Measurements from ENCODE around the gene CRMP1.

CRMP1 gene

DNA sequence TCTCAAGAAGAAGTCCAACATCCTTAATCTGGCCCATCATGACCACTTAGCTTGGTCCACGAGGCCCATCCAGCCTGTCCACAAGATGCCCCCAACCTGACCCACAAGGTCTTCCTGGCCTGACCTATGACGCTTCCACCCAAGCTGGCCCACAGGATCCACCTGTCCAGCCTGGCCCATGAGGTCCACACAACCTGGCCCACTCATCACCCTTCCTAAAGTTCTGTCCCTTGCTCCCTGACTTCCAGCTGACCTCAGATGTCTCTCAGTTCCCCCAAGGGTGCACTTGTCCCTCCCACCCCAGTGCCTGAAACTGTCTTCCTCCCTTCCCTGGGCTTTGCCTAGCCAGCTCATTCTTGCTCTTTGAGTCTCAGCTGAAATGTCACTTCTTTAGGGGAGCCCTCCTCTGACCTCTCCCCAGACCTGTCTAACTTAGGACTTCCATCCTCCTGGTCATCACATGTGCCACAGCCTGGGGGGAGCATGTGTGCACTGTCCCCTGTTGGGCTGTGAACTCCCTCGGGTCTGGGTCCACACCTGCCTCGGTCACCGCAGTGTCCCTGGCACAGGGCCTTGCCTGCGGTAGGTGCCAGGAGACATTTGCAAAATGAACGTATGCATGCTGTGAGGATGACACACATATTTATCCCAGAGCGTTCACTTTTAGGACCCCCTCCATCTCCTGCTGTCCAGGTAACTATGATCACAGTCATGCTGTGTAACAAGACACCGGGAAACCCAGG is 120.2 kb downstream of the CRMP1 start:
- DNase-seq (ENCODE audit: low read depth in 1 of 2, low spot score in 1 of 2): no peak

Data from stimulated activated CD4-positive, alpha-beta T cell treated with anti-CD3 and anti-CD28 coated beads, Interleukin-15, amount 100 ng/mL, for 1 hour (primary cell).